Thyroid gland (tissue), 4 donors: ENCODE results near the gene TCP11L2. TPM values are rescaled to one million over a fixed set of nuclear protein-coding genes. Genes with fewer than 3 reads are reported as not detected.

Source experiments
- DNase-seq, 2 donors: peaks; one replicate each; pipeline ENCODE4 v3.0.0-alpha.2; 2019
- H3K27ac ChIP-seq, 3 donors: fragments of 200-600 bp; sonication (generic); 1 replicate in 2 of 3; 2 replicates in 1 of 3; pipeline ENCODE4 v1.5.1; 2016 to 2019; ENCODE audit warnings: mild to moderate bottlenecking in 1 of 3, moderate library complexity in 1 of 3
- H3K27me3 ChIP-seq: fragments of 200-600 bp; sonication (generic); one replicate; pipeline ENCODE4 v1.5.1; 2019
- H3K36me3 ChIP-seq, 2 donors: fragments of 200-600 bp; sonication (generic); one replicate each; pipeline ENCODE4 v1.5.1; 2016 to 2019
- H3K4me1 ChIP-seq, 2 donors: fragments of 200-600 bp; sonication (generic); one replicate each; pipeline ENCODE4 v1.5.1; 2017 to 2019
- H3K4me3 ChIP-seq, 3 donors: fragments of 200-600 bp; sonication (generic); replicated peaks in 1 of 3; 1 replicate in 2 of 3; 2 replicates in 1 of 3; pipeline ENCODE4 v1.5.1; 2016; ENCODE audit warnings: mild to moderate bottlenecking in 1 of 3
- H3K9me3 ChIP-seq: fragments of 200-600 bp; sonication (generic); one replicate; pipeline ENCODE4 v1.5.1; 2017
- CTCF ChIP-seq, 6 experiments: fragments of 200-600 bp in 3 of 6; fragments of 450-650 bp in 3 of 6; sonication (generic) in 3 of 6; IDR thresholded peaks; one replicate each; pipeline ENCODE4 v1.5.1; 2016 to 2019; ENCODE audit warnings: antibody characterized with exemption in 6 of 6, mild to moderate bottlenecking in 2 of 6, inconsistent platforms in 1 of 6, moderate library complexity in 1 of 6
- POLR2A ChIP-seq, 2 donors: fragments of 450-650 bp; IDR thresholded peaks; one replicate each; pipeline ENCODE4 v1.6.1; 2017; ENCODE audit warnings: antibody characterized with exemption in 2 of 2, mild to moderate bottlenecking in 2 of 2, moderate library complexity in 1 of 2
- WGBS, 2 donors: methylation state at CpG; one replicate each; pipeline ENCODE4 v1.1.5; 2017; 5-methylcytosine and 5-hydroxymethylcytosine counted together
- intact Hi-C: fragments of 100-400 bp; cut with DNase I; formaldehyde crosslinking; loops from one replicate; pipeline ENCODE4 v1.15.1; 2023
- total RNA-seq, 4 donors: library from RNA; depleted of rRNA; stranded (reverse); fragments of >200 nt; gene quantifications; one replicate each; pipeline ENCODE4 v1.2.3, GENCODE V29; 2016

The TCP11L2 gene
- total RNA-seq, 4 donors from 2014 or later = 39.7 to 72.3 (median 59.9) TPM

DNA sequence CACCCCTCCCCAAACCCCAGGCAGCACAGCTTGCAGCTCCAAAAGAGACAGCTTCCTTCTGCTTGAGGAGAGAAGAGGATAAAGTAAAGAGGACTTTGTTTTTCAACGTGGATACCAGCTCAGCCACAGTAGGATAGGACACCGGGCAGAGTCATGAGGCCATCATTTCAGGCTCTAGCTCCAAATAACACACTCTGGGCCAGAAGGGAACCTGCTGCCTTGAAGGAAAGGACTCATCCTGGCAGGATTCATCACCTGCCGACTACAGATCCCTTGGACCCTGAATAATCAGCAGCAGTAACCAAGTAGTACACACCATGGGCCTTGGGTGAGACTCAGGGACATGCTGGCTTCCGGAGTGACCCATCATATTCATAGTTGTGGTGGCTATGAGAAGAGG is 44.3 kb upstream of the TCP11L2 start:
- intact Hi-C loops = no loop called here
- H3K27me3 ChIP-seq = no peaks in the 10 kb centered on the region
- no peak for TF ChIP-seq POLR2A (IDR thresholded peaks at IDR 0.05)
- no peak for TF ChIP-seq CTCF (IDR thresholded peaks at IDR 0.05)
- 84 to 90% methylated on average over 2 to 4 of the region's 4 CpGs for WGBS, 2 donors
- H3K27ac ChIP-seq = no peak overlapping the region
- no peaks in the 10 kb centered on the region for H3K4me1 ChIP-seq
- no peaks in the 10 kb centered on the region for H3K36me3 ChIP-seq
- DNase-seq = no peak
- H3K4me3 ChIP-seq = no peak overlapping the region
- no peaks in the 10 kb centered on the region for H3K9me3 ChIP-seq

- H3K27ac ChIP-seq = no peak overlapping the region
- intact Hi-C loops = no loop called here
- no peaks in the 10 kb centered on the region for H3K27me3 ChIP-seq
- H3K9me3 ChIP-seq = no peaks in the 10 kb centered on the region
- no peaks in the 10 kb centered on the region for H3K4me1 ChIP-seq
- no peaks in the 10 kb centered on the region for H3K36me3 ChIP-seq
- no peak overlapping the region for H3K4me3 ChIP-seq
- no peak for TF ChIP-seq POLR2A (IDR thresholded peaks at IDR 0.05)
- no peak for TF ChIP-seq CTCF (IDR thresholded peaks at IDR 0.05)
- WGBS, 2 donors = 89 to 100% methylated on average over 1 of the region's 1 CpG
- DNase-seq = no peak
Observed at GRCh38 chr12:106258935-106259334, 43.6 kb upstream of the TCP11L2 start.

- Histone ChIP-seq H3K27ac (no peak overlapping the region), H3K4me1 (no peaks in the 10 kb centered on the region), H3K36me3 (no peaks in the 10 kb centered on the region), H3K9me3 (no peaks in the 10 kb centered on the region), H3K4me3 (no peak overlapping the region), H3K27me3 (no peaks in the 10 kb centered on the region)
- no peak for DNase-seq
- no peak for TF ChIP-seq POLR2A (IDR thresholded peaks at IDR 0.05)
- TF ChIP-seq CTCF (IDR thresholded peaks at IDR 0.05) = no peak
- WGBS, 2 donors = 93 to 95% methylated on average over 1 of the region's 1 CpG
- intact Hi-C loops = no loop called here
Observed at GRCh38 chr12:106265116-106265515, 37.4 kb upstream of the TCP11L2 start.

DNA sequence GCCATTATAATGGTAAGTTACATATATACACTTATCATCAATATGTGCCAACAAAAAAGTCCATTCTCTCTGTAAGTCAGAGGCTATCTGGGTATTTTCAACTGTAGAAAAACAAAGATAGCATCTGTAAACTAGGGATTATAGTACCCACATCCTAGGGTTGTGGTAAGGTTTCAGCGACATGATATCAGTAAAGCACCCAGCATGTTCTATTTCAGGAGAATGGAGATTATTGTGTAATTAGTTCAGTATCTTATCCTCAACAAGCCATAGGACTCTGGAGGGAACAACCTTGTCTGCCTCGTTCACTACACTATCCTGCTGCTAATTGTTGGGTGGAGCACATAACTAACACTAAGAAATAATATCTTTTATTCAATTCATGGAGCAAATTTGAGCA is 35.0 kb upstream of the TCP11L2 start:
- no peak overlapping the region for H3K4me3 ChIP-seq
- no peak for DNase-seq
- WGBS, 2 donors = 63 to 67% methylated on average over 2 of the region's 2 CpGs
- intact Hi-C loops = no loop called here
- TF ChIP-seq CTCF (IDR thresholded peaks at IDR 0.05) (no peak), POLR2A (IDR thresholded peaks at IDR 0.05) (no peak)
- no peaks in the 10 kb centered on the region for H3K4me1 ChIP-seq
- no peaks in the 10 kb centered on the region for H3K36me3 ChIP-seq
- no peaks in the 10 kb centered on the region for H3K9me3 ChIP-seq
- no peaks in the 10 kb centered on the region for H3K27me3 ChIP-seq
- no peak overlapping the region for H3K27ac ChIP-seq

- H3K9me3 ChIP-seq = no peaks in the 10 kb centered on the region
- H3K27ac ChIP-seq = no peak overlapping the region
Observed at GRCh38 chr12:106269150-106269771, 33.3 kb upstream of the TCP11L2 start.

More at GRCh38 chr12:106269150-106269771, 33.3 kb upstream of the TCP11L2 start:
- Histone ChIP-seq H3K27me3 (no peaks in the 10 kb centered on the region), H3K4me1 (no peaks in the 10 kb centered on the region), H3K36me3 (no peaks in the 10 kb centered on the region), H3K4me3 (no peak overlapping the region)
- 96 to 97% methylated on average over 7 of the region's 7 CpGs for WGBS, 2 donors
- intact Hi-C loops = no loop called here
- DNase-seq = no peak
- TF ChIP-seq CTCF (IDR thresholded peaks at IDR 0.05) = no peak
- no peak for TF ChIP-seq POLR2A (IDR thresholded peaks at IDR 0.05)
